Uterus (tissue), 4 donors: ENCODE data around the gene EHBP1L1. TPM values are rescaled to one million over a fixed set of nuclear protein-coding genes. Genes with fewer than 3 reads are reported as not detected.

Source experiments
- DNase-seq, 2 donors: peaks; one replicate each; pipeline ENCODE4 v3.0.0-alpha.2; 2019 to 2020
- H3K27ac ChIP-seq, 2 donors: fragments of 200-600 bp; sonication (generic); 1 replicate in 1 of 2; 2 replicates in 1 of 2; pipeline ENCODE4 v1.5.1; 2016 to 2018
- H3K27me3 ChIP-seq, 2 donors: fragments of 200-600 bp; sonication (generic); one replicate each; pipeline ENCODE4 v1.5.1; 2018 to 2019; ENCODE audit warnings: control low read depth in 1 of 2
- H3K36me3 ChIP-seq, 2 donors: fragments of 200-600 bp; sonication (generic); one replicate each; pipeline ENCODE4 v1.5.1; 2019; ENCODE audit warnings: control low read depth in 1 of 2
- H3K4me1 ChIP-seq, 2 donors: fragments of 200-600 bp; sonication (generic); one replicate each; pipeline ENCODE4 v1.5.1; 2018 to 2019; ENCODE audit warnings: control low read depth in 1 of 2
- H3K4me3 ChIP-seq, 2 donors: fragments of 200-600 bp; sonication (generic); 1 replicate in 1 of 2; 2 replicates in 1 of 2; pipeline ENCODE4 v1.5.1; 2018 to 2019; ENCODE audit warnings: mild to moderate bottlenecking in 1 of 2
- H3K9me3 ChIP-seq, 2 donors: fragments of 200-600 bp; sonication (generic); one replicate each; pipeline ENCODE4 v1.5.1; 2019; ENCODE audit warnings: control low read depth in 1 of 2
- CTCF ChIP-seq, 4 experiments: fragments of 200-600 bp in 2 of 4; fragments of 450-650 bp in 2 of 4; sonication (generic) in 2 of 4; IDR thresholded peaks; one replicate each; pipeline ENCODE4 v1.5.1; 2016 to 2019; ENCODE audit warnings: antibody characterized with exemption in 4 of 4, mild to moderate bottlenecking in 2 of 4, moderate library complexity in 1 of 4
- POLR2A ChIP-seq, 2 donors: fragments of 450-650 bp; IDR thresholded peaks; one replicate each; pipeline ENCODE4 v1.6.1; 2016; ENCODE audit warnings: antibody characterized with exemption in 2 of 2, mild to moderate bottlenecking in 1 of 2, moderate library complexity in 1 of 2
- intact Hi-C: fragments of 100-400 bp; cut with DNase I; formaldehyde crosslinking; loops from one replicate; pipeline ENCODE4 v1.15.1; 2023; ENCODE audit warnings: low total_unique reads
- total RNA-seq, 4 donors: library from RNA; depleted of rRNA in 3 of 4; stranded (reverse); fragments of >200 nt in 3 of 4; gene quantifications; one replicate each; pipeline versions ENCODE4 v1.1.0 to v1.2.4, GENCODE V29; 2014 to 2023
- donor health status: DM: yes; HTN: yes; CAD: no.

The EHBP1L1 gene
- total RNA-seq, 4 donors from 2014 or later = 44.2 to 159 (median 69.5) TPM

DNA sequence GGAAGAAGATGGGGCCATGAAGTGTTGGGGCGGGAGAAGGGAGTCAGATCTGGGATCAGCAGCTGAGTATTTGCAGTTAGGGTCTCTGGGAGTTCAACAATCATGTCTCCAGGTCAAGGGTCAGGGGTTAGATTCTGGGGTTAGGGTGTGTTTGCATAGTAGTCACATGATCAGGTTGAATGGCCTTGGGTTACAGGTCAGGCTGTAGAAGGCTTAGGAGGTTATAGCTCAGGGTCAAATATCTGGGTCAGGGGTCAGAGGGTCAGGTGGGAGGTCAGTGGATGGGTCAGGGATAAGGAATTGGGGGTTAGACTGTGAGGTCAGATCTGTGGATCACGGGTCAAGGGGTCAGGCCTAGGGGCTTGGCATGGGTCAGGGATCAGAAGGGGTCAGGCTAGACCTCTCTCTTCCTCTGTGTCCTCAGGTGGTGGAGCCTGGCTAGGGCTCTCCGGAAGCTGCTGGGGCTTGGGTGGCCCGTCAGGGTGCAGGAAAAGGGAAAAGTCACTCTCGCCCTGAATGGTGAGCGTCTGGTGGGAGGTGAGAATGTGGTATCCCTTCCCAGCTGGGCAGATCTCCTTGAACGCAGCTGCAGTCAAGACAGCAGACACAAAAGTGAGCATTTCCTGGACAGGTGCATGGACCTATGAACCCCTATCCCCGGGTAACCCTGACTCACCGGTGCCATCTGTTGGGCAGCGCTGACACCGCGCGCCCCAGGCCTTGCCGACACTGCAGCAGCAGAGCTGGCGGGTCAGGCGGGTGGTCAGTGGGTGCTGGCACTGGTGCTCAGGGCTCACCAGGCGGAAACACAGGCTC lies 24.1 kb upstream of the EHBP1L1 start:
- H3K27me3 ChIP-seq = no peaks in the 10 kb centered on the region
- H3K4me1 ChIP-seq = peaks cover 0 to 14% of the 10 kb centered on the region in 2 donors
- no peak for DNase-seq
- no peaks in the 10 kb centered on the region for H3K9me3 ChIP-seq
- TF ChIP-seq POLR2A (IDR thresholded peaks at IDR 0.05) (no peak), CTCF (IDR thresholded peaks at IDR 0.05) (no peak)
- no peak overlapping the region for H3K4me3 ChIP-seq
- intact Hi-C loops = no loop called here
- no peaks in the 10 kb centered on the region for H3K36me3 ChIP-seq
- no peak overlapping the region for H3K27ac ChIP-seq

DNA sequence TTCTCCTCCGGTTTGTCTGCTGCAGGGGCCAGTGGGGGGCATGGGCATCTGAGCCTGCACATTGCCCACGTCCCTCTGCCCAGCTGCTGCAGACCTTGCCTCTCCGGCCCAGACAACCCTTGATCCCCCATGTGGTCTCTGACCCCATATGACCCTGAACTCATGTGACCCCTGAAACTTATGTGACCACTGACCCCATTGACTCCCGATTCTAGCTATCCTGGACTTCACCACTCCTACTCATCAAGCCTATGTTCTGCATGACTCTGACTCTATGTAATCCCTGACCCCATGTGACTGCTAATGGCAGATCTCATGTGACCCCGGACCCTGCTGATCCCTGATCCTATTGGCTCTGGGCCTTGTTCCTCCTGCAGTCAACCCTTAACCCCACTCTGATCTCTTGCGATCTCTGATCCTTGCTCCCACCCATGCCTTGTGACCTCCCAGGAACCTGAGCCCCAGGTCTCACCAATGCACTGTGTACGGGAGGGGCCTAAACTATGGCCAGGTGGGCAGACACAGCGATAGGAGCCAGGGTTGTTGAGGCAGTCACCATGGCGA lies 23.4 kb upstream of the EHBP1L1 start:
- H3K9me3 ChIP-seq = no peaks in the 10 kb centered on the region
- TF ChIP-seq CTCF (IDR thresholded peaks at IDR 0.05) (no peak), POLR2A (IDR thresholded peaks at IDR 0.05) (no peak)
- no peak overlapping the region for H3K27ac ChIP-seq
- no peak for DNase-seq
- no peak overlapping the region for H3K4me3 ChIP-seq
- H3K4me1 ChIP-seq = peaks cover 0 to 14% of the 10 kb centered on the region in 2 donors
- no peaks in the 10 kb centered on the region for H3K36me3 ChIP-seq
- H3K27me3 ChIP-seq = no peaks in the 10 kb centered on the region
- intact Hi-C loops = no loop called here

GRCh38 chr11:65553301-65554001 lies 22.4 kb upstream of the EHBP1L1 start:
- intact Hi-C loops = no loop called here
- DNase-seq = no peak
- Histone ChIP-seq H3K36me3 (no peaks in the 10 kb centered on the region), H3K9me3 (no peaks in the 10 kb centered on the region), H3K27me3 (no peaks in the 10 kb centered on the region), H3K27ac (no peak overlapping the region), H3K4me3 (no peak overlapping the region), H3K4me1 (peaks cover 0 to 14% of the 10 kb centered on the region in 2 donors)
- no peak for TF ChIP-seq POLR2A (IDR thresholded peaks at IDR 0.05)
- TF ChIP-seq CTCF (IDR thresholded peaks at IDR 0.05) = no peak

GRCh38 chr11:65554057-65554818 lies 21.6 kb upstream of the EHBP1L1 start:
- Histone ChIP-seq H3K9me3 (no peaks in the 10 kb centered on the region), H3K36me3 (no peaks in the 10 kb centered on the region), H3K4me3 (no peak overlapping the region), H3K27me3 (no peaks in the 10 kb centered on the region), H3K27ac (peak overlapping the region; percentile 99 to 100), H3K4me1 (peaks cover 0 to 21% of the 10 kb centered on the region in 2 donors)
- TF ChIP-seq CTCF (IDR thresholded peaks at IDR 0.05) (no peak), POLR2A (IDR thresholded peaks at IDR 0.05) (no peak)
- DNase-seq = no peak
- intact Hi-C loops = no loop called here
